NOMO-1 (cell line): ENCODE measurements around the gene WFS1.

ENCODE experiments used
- DNase-seq, 2 experiments: peaks; one replicate each; lab custom pipeline; 2025; ENCODE audit not compliant: unreplicated experiment in 2 of 2; lab: John Stamatoyannopoulos, UW

WFS1 gene

GRCh38 chr4:6277935-6278800 is 8.5 kb downstream of the WFS1 start:
- no peak for DNase-seq

GRCh38 chr4:6278801-6279197 is 9.1 kb downstream of the WFS1 start:
- DNase-seq, result no peak

GRCh38 chr4:6279582-6280289 is 10.1 kb downstream of the WFS1 start:
- no peak for DNase-seq

- no peak for DNase-seq
These were observed 10.8 kb downstream of the WFS1 start for GRCh38 chr4:6280365-6280996.

GRCh38 chr4:6281436-6282313 is 12.0 kb downstream of the WFS1 start:
- no peak for DNase-seq

- no peak for DNase-seq
These were observed 12.7 kb downstream of the WFS1 start for GRCh38 chr4:6282314-6282771.

GRCh38 chr4:6283282-6283681 is 13.6 kb downstream of the WFS1 start:
- DNase-seq, result no peak

- DNase-seq, result no peak
These were observed 17.6 kb downstream of the WFS1 start for GRCh38 chr4:6287017-6287788.

GRCh38 chr4:6288342-6288741 is 18.7 kb downstream of the WFS1 start:
- no peak for DNase-seq

GRCh38 chr4:6288871-6289270 is 19.2 kb downstream of the WFS1 start:
- no peak for DNase-seq

- DNase-seq, result no peak
These were observed 20.6 kb downstream of the WFS1 start for GRCh38 chr4:6290256-6290655.

- DNase-seq, result no peak
These were observed 21.3 kb downstream of the WFS1 start for GRCh38 chr4:6290769-6291547.

- no peak for DNase-seq
These were observed 22.2 kb downstream of the WFS1 start for GRCh38 chr4:6291784-6292297.

GRCh38 chr4:6292376-6293096 is 22.9 kb downstream of the WFS1 start:
- DNase-seq, result no peak

GRCh38 chr4:6293097-6293445 is 23.4 kb downstream of the WFS1 start:
- no peak for DNase-seq

GRCh38 chr4:6293661-6294060 is 24.0 kb downstream of the WFS1 start:
- no peak for DNase-seq

GRCh38 chr4:6294705-6295421 is 25.2 kb downstream of the WFS1 start:
- DNase-seq, result no peak

GRCh38 chr4:6295495-6295894 is 25.8 kb downstream of the WFS1 start:
- DNase-seq, result no peak
